Lower lobe of right lung (tissue), 2 donors: ENCODE results near the gene FGD2. TPM values are rescaled to one million over a fixed set of nuclear protein-coding genes. Genes with fewer than 3 reads are reported as not detected.

Experiments
- ATAC-seq, 2 donors: fragments of 200-7000 bp; cut with Tn5 transposase; one replicate each; pipeline ENCODE4 v1.9.1; 2020 to 2022; ENCODE audit warnings: mild to moderate bottlenecking in 2 of 2, moderate library complexity in 2 of 2
- DNase-seq: peaks from one replicate; pipeline ENCODE4 v3.0.0-alpha.2; 2020
- H3K27ac ChIP-seq: fragments of 200-600 bp; one replicate; pipeline ENCODE4 v1.8.0; 2022
- H3K27me3 ChIP-seq: fragments of 200-600 bp; one replicate; pipeline ENCODE4 v1.8.0; 2022; ENCODE audit warnings: low read depth
- H3K36me3 ChIP-seq: fragments of 200-600 bp; one replicate; pipeline ENCODE4 v1.8.0; 2022; ENCODE audit warnings: mild to moderate bottlenecking
- H3K4me1 ChIP-seq: fragments of 200-600 bp; one replicate; pipeline ENCODE4 v1.8.0; 2022
- H3K4me3 ChIP-seq: fragments of 200-600 bp; one replicate; pipeline ENCODE4 v1.8.0; 2022; ENCODE audit warnings: mild to moderate bottlenecking
- H3K9me3 ChIP-seq: fragments of 200-600 bp; one replicate; pipeline ENCODE4 v1.8.0; 2022
- CTCF ChIP-seq: fragments of 200-600 bp; IDR thresholded peaks from one replicate; pipeline ENCODE4 v1.8.0; 2022; ENCODE audit warnings: antibody characterized with exemption, mild to moderate bottlenecking
- intact Hi-C: fragments of 100-400 bp; cut with DNase I; formaldehyde crosslinking; loops from one replicate; pipeline ENCODE4 v1.11.0; 2022
- total RNA-seq: library from RNA; stranded (reverse); fragmentation: NEBNext Ultra II Directional; extraction: Animal tissue kit (Norgen Biotek cat#: 25700); gene quantifications from one replicate; pipeline ENCODE4 v1.2.1, GENCODE V29; 2021
- donor health status: DM: no; HTN: yes; CAD: no; lungs with severe emphysema.

Gene FGD2
- total RNA-seq, 1 donor from 2014 or later: 103 TPM

DNA sequence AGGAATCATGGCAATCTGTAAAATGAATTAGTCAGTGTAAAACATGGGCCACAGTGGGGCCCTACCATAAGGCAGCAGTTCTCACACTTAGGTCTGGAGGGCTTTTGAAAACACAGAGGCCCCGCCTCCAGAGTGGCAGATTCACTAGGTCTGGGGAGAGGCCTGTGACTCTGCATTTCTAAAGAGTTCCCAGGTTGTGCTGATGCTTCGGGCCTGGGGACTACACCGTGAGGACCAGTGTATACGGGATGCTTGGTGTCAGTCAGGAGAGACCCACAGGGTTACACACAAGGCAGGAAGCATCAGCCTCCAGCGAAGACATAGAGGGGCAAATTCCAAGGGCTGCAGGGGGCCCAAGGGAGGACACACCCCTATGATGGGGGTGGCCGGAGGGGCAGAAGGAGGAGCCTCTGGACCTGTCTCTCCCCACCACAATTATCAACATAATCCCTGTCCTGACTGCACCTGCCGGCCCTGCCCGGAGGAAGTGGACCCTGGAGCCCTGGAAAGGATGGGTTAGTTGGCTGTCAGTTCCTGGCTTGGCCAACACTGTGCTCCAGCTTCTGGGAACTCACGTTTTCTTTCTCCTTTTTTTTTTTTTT lies 46.7 kb downstream of the FGD2 start:
- H3K4me3 ChIP-seq: no peak overlapping the region
- H3K27ac ChIP-seq: no peak overlapping the region
- peaks cover 42% of the 10 kb centered on the region for H3K4me1 ChIP-seq
- DNase-seq: no peak
- H3K36me3 ChIP-seq: no peaks in the 10 kb centered on the region
- ATAC-seq: no peak
- no peaks in the 10 kb centered on the region for H3K27me3 ChIP-seq
- intact Hi-C loops: loop anchor here (10.0 kb wide), 1 partner anchor 123 kb away; the partner anchor contains the start of gene PIM1
- H3K9me3 ChIP-seq: no peaks in the 10 kb centered on the region
- no peak for TF ChIP-seq CTCF

- H3K27me3 ChIP-seq: no peaks in the 10 kb centered on the region
- peaks cover 32% of the 10 kb centered on the region for H3K4me1 ChIP-seq
- H3K27ac ChIP-seq: no peak overlapping the region
- intact Hi-C loops: loop anchor here (10.0 kb wide), 1 partner anchor 121 kb away; the partner anchor contains the start of gene PIM1
- no peak for DNase-seq
- no peak overlapping the region for H3K4me3 ChIP-seq
- ATAC-seq: no peak
- no peaks in the 10 kb centered on the region for H3K36me3 ChIP-seq
- TF ChIP-seq CTCF: no peak
- no peaks in the 10 kb centered on the region for H3K9me3 ChIP-seq
Measured at GRCh38 chr6:37053683-37054082, 48.2 kb downstream of the FGD2 start.

GRCh38 chr6:37054171-37054570 lies 48.7 kb downstream of the FGD2 start:
- DNase-seq (no peak), ATAC-seq (no peak)
- intact Hi-C loops: loop anchor here (10.0 kb wide), 1 partner anchor 121 kb away; the partner anchor contains the start of gene PIM1
- Histone ChIP-seq H3K9me3 (no peaks in the 10 kb centered on the region), H3K27me3 (no peaks in the 10 kb centered on the region), H3K4me3 (no peak overlapping the region), H3K27ac (no peak overlapping the region), H3K4me1 (peaks cover 29% of the 10 kb centered on the region), H3K36me3 (no peaks in the 10 kb centered on the region)
- TF ChIP-seq CTCF: no peak

DNA sequence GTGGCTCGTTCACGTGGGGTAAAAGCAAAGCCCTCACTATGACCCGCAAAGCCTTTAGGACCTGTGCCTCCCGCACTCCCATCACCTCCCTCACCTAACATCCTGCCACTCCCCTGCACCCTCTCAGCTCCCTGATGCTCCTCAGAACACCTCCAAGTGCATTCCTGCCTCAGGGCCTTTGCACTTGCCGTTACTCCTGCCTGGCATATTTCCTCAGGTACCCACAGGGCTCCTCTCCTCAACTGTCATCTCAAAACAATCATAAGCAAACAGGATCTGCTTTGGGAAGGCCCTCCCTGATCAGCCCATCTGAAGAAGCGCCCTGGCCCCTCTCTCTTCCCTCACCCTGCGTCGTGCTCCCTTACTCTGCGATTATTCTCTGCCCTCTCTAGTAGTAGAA lies 49.1 kb downstream of the FGD2 start:
- H3K4me1 ChIP-seq: peaks cover 29% of the 10 kb centered on the region
- no peak for DNase-seq

DNA sequence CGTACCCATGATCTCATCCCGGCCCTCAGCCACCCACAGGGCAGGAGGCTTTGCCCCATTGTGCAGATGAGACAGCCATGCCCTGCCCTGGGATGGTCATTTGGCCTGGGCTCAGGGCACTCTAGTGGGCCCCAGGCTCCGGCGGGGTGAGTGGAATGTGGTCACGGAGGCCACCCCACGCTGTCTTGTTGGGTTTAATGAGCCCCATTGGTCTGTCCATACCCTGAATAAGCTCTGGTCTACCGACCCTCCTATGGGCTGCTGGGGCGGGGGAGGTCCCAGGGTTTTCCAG lies 50.6 kb downstream of the FGD2 start:
- no peak for ATAC-seq
- intact Hi-C loops: loop anchor here (10.0 kb wide), 1 partner anchor 119 kb away; the partner anchor contains the start of gene PIM1
- Histone ChIP-seq H3K4me1 (peaks cover 22% of the 10 kb centered on the region), H3K27me3 (no peaks in the 10 kb centered on the region), H3K4me3 (no peak overlapping the region), H3K27ac (no peak overlapping the region), H3K36me3 (no peaks in the 10 kb centered on the region), H3K9me3 (no peaks in the 10 kb centered on the region)
- no peak for DNase-seq
- TF ChIP-seq CTCF: no peak

More for the DNA sequence above, 49.1 kb downstream of the FGD2 start:
- Histone ChIP-seq H3K9me3 (no peaks in the 10 kb centered on the region), H3K27ac (no peak overlapping the region), H3K4me3 (no peak overlapping the region), H3K36me3 (no peaks in the 10 kb centered on the region), H3K27me3 (no peaks in the 10 kb centered on the region)
- TF ChIP-seq CTCF: no peak
- no peak for ATAC-seq
- intact Hi-C loops: loop anchor here (10.0 kb wide), 1 partner anchor 120 kb away; the partner anchor contains the start of gene PIM1
